ENCODE results near the gene TMPRSS12. TPM values are rescaled to one million over a fixed set of nuclear protein-coding genes. Genes with fewer than 3 reads are reported as not detected.

TMPRSS12 gene
- not detected for total RNA-seq (2021; ENCODE audit: unreplicated experiment)
- not detected for polyA plus RNA-seq (2012; ENCODE audit: insufficient read length)
- percentile 2 among the genes with signal in this experiment for Bru-seq, nascent RNA
- BruChase-seq, experiment 1, labeled RNA remaining after a 2-hour chase: percentile 7 among the genes with signal in this experiment
- BruChase-seq, experiment 2, labeled RNA remaining after a 6-hour chase: percentile 8 among the genes with signal in this experiment
- long read RNA-seq: 0 reads

GRCh38 chr12:50842637-50843493 is at the start of gene TMPRSS12:
Gene TMPRSS12, plus strand, starts transcription at chr12:50842926. Its CDS starts 39 bp downstream, at chr12:50842965.
- ATAC-seq (no peak), DNase-seq (ENCODE audit: low read depth, low spot score) (no peak)
- TF ChIP-seq TCF7L2 (IDR thresholded peaks at IDR 0.05; ENCODE audit: low read depth, low read length) (no peak), REST (IDR thresholded peaks at IDR 0.05; ENCODE audit: insufficient read depth in 1 of 2, low read depth in 2 of 2, low read length in 1 of 2) (no peak), CTCF (IDR thresholded peaks at IDR 0.05) (no peak), SIN3A (IDR thresholded peaks at IDR 0.05; ENCODE audit: borderline replicate concordance, insufficient read depth, low read depth, low read length) (no peak), POLR2AphosphoS5 (IDR thresholded peaks at IDR 0.05; ENCODE audit: low read depth, low read length) (no peak)
- no peak within 1 kb of the TSS for H3K4me3 ChIP-seq (ENCODE audit: low read depth in 2 of 2, low read length in 2 of 2)
- H3K9me3 ChIP-seq (ENCODE audit: control insufficient read depth, insufficient read depth, low read depth, low read length): no peaks in the 10 kb centered on the region; the same call in 1 of the 2 replicates
- no peaks in the 10 kb centered on the region for H3K4me1 ChIP-seq (ENCODE audit: control insufficient read depth, insufficient read depth, low read length)
- intact Hi-C loops (cut with micrococcal nuclease; ENCODE audit: unreplicated experiment): no loop called here
- POLR2A ChIA-PET: no interaction called here
- no TSS peak for BruUV-seq (replicated peaks)
- no peaks in the 10 kb centered on the region for H3K27me3 ChIP-seq (ENCODE audit: control insufficient read depth, insufficient read depth, low read length)
- no peaks in the 10 kb centered on the region for H3K36me3 ChIP-seq (ENCODE audit: control insufficient read depth, insufficient read depth, low read length)
- in situ Hi-C loops (cut with HindIII; ENCODE audit: low pct_unique_long_range_greater_than_20kb, low sequenced_read_pairs): no loop called here
- CTCF ChIA-PET: interaction anchor here (0.6 kb wide), 1 partner anchor 322 kb away, joined by 7 read pairs; no protein-coding TSS in a partner anchor
- no peak within 1 kb of the TSS for H3K27ac ChIP-seq (ENCODE audit: low read length)

GRCh38 chr12:50799908-50800307 is 42.8 kb upstream of the TMPRSS12 start:
- intact Hi-C loops (cut with micrococcal nuclease; ENCODE audit: unreplicated experiment): no loop called here
- in situ Hi-C loops (cut with HindIII; ENCODE audit: low pct_unique_long_range_greater_than_20kb, low sequenced_read_pairs): no loop called here
- peaks cover 15% of the 10 kb centered on the region; the same call in 1 of the 2 replicates for H3K9me3 ChIP-seq (ENCODE audit: control insufficient read depth, insufficient read depth, low read depth, low read length)
- DNase-seq (ENCODE audit: low read depth, low spot score) (no peak), ATAC-seq (no peak)
- H3K27ac ChIP-seq (ENCODE audit: low read length): no peak overlapping the region
- ChIA-PET CTCF (interaction anchor here (1.0 kb wide), 1 partner anchor 25 kb away, joined by 3 read pairs; no protein-coding TSS in a partner anchor), POLR2A (no interaction called here)
- no TSS peak for BruUV-seq (replicated peaks)
- TF ChIP-seq CTCF (IDR thresholded peaks at IDR 0.05) (no peak), REST (IDR thresholded peaks at IDR 0.05; ENCODE audit: insufficient read depth in 1 of 2, low read depth in 2 of 2, low read length in 1 of 2) (no peak), TCF7L2 (IDR thresholded peaks at IDR 0.05; ENCODE audit: low read depth, low read length) (no peak), SIN3A (IDR thresholded peaks at IDR 0.05; ENCODE audit: borderline replicate concordance, insufficient read depth, low read depth, low read length) (no peak), POLR2AphosphoS5 (IDR thresholded peaks at IDR 0.05; ENCODE audit: low read depth, low read length) (no peak)
- peaks cover 5% of the 10 kb centered on the region for H3K36me3 ChIP-seq (ENCODE audit: control insufficient read depth, insufficient read depth, low read length)
- H3K27me3 ChIP-seq (ENCODE audit: control insufficient read depth, insufficient read depth, low read length): no peaks in the 10 kb centered on the region
- no peaks in the 10 kb centered on the region for H3K4me1 ChIP-seq (ENCODE audit: control insufficient read depth, insufficient read depth, low read length)
- no peak overlapping the region for H3K4me3 ChIP-seq (ENCODE audit: low read depth in 2 of 2, low read length in 2 of 2)
